NCI-H2029 treated with DMSO at 0.1 percent for 48 hours (cell line): ENCODE measurements around the gene KRT36.

Source experiments
- DNase-seq: peaks from one replicate; lab custom pipeline; 2025; lab: John Stamatoyannopoulos, UW

The KRT36 gene

DNA sequence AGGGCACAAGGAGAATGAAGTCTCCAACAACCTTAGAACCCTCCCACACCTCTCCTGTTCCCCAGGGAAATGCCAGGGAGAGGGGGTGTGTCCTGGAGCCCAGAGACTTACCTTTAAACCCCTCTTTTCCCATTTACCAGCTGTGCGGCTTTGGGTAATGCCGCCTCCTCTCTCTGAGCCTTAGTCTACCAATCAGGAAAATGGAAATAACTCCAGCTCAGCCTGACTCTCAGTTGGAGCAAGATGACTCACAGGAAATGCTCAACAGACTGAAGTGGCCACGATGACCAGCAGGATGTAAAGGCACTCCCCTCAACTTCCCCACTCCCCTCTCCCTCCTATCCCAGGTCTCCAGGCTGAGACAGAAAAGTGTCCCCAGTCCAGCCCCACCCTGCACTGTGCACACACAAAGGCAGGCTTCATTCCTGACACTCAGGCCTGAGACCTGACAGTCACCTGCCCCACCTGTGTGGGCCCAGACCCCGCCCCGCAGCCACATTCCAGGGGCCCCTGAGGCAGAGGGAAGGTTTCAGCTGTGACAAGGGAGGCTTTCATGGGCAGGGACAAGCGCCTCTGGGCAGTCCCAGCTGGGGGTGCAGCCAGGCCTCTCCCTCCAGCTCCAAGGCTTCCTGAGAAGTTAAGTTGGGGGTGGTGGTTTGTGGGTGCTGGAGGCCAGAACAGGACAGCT is 32.0 kb upstream of the KRT36 start:
- DNase-seq, result no peak

DNA sequence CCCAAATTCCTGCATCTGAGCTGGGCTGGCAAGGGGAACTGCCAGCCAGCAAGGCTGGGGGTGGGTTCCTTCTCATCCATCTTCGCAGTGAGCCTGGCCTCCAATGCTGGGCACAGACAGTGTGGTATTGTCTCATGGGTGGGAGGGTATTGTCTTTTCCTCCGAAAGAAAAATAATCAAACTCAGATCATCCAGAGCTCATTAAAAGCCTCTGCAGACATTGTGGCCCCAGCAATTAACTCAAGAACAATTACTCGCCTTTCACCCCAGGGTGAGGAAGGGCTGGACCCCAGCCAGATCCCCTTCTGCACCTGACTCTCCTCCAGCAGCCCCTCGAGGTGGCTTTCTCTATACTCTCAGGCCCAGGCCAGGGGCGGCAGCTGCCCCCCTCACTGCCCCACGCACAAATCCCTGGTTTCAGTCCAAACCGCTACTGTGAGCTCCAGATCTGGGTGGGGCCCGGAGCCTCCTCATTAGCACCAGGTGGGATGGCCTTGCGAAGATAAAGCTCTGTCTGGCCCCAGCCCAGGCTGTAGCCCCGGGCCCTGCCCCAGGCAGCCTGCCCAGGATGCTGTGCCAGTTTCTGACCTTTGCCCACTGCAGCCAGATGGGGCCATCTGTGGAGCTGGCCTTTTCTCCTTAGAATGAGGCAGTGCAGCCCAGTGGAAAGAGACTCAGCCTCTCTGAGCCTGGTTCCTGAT is 31.3 kb upstream of the KRT36 start:
- peak; percentile 70 for DNase-seq

- DNase-seq, result peak; percentile 77
Measured at GRCh38 chr17:41519501-41520224, 30.0 kb upstream of the KRT36 start.

DNA sequence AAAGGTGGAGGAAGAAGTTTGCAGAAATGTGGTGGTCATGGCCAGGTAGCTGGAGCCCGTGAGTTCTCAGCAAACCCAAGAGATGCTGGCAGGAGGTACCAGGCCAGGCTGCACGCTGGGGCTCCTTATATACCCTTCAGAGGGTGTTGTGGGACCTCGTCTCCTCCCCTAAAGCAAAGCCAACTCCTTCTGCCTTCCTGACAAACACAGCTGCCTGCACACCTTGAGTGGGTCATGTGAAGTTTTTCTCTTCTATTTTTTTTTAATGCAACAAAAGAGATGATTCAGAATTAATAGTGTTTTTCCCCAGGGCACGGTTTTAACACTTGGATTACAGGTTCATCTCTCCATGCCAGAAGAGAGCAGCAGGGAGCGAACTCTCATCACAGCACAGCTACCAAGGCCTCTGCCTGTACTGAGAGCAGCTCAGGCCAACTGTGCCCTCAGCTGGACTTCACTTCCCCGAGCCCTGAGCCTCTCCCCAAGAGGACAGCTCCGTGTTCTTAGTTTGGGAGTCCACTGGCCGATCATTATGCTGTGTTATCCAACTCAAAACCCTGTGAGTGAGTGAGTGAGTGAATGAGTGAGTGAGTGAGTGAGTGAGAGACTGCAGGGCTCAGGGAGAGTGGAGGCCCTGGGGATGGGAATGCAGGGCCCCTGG is 29.2 kb upstream of the KRT36 start, which contains the start of gene KRT15:
Gene KRT15 (minus strand): TSS at position 102 of the 661 bp plus-strand sequence. CDS start 63 bp downstream, at position 39.
- DNase-seq, result peak; percentile 39

DNA sequence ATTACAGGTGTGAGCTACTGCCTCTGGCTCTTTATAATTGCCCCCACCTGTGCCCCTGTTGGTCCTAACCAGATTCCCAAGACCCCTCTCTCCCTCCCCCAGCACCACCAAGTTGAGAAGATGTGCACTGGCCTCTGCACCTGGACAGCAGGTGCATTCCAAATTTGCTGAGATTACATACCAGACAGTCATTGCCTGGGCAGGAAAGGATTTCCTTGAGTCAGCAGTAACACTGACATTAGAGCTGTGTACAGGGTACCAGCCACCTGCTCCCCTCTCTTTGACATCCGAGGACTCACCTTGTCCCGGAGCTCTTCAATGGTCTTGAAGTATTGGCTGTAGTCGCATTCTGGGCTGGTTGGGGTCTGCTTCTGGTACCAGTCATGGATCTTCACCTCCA is 28.3 kb upstream of the KRT36 start:
- DNase-seq, result no peak

DNA sequence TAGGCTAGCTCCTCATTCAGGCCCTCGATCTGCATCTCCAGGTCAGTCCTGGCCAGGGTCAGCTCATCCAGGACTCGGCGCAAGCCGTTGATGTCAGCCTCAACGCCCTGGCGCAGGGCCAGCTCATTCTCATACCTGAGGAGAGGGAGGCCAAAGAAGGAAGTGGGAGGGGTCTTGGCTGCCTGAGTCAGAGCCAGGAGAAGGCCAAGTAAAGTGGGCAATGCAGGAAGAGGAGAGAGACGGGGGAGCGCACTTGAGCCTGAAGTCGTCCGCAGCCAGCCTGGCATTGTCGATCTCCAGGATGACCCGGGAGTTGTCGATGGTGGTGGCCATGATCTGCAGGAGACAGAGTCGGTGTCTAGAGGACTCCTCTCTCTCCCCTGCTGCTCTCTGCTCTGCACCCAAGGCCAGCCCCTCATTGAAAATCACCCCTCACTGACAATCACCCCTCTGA is 27.1 kb upstream of the KRT36 start:
- DNase-seq, result peak; percentile 26

GRCh38 chr17:41516147-41516829 is 26.6 kb upstream of the KRT36 start:
- DNase-seq, result no peak

DNA sequence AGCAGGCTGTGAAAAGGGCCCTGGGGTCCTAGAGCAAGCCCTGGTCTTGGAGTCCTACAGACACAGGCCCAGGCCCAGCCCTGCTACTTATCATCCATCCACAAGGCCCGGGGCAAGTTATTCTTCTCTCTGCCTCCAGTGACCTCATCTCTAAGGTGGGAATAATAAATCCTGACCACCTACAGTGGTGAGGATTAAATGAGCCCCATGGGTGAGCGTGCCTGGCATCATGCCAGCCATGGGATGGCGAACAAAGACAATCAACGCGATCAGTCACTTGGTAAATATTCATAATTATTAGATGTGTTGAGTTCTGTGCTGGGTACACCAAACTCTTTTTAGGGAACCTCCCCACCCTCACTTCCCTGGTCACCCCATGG is 23.4 kb upstream of the KRT36 start:
- no peak for DNase-seq

DNA sequence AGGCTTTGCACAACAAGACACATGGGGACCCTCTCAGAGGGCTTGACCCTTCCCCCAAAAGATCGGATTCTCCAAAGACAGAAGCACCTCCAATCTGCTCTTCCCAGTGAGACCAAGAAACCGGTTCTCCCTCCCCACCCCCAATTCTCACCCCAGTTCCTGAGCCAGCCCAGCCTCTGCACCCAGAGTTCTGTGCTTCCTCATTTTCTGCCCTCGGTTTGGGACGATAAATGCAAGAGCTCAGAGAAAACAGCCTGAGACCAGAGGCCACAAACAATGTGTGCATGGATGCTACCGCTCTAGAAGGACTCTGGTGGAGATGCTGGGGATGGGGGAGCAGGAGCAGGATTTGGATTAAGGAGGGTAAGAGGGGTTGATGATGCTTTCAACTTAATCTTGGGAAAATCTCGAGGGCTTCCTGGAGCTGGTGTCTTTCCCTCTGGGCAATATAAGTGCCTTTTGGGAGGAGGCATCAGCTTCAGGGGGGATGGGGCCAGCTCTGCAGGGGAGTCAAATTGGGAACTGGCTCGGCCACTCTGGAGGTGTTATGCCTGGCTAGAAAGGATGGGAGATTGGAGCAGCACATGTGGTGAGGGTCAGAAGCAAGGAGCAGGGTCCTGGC is 22.9 kb upstream of the KRT36 start:
- DNase-seq, result no peak

DNA sequence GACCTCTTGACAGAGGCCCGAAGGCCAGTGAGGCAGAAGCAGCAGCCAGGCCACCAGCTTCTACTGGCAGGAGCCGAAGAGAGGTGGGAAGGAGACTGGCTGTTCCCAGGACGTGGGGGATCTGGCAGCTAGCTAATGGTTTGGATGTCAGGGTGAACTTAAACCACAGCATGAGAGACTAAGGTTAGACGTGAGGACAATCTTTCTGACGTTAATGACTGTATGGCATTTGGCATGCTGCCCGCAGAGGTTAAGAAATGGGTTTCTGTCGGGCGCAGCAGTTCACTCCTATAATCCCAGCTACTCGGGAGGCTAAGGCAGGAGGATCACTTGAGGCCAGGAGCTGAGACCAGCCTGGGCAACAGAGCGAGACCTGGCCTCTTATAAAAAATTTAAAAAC is 22.0 kb upstream of the KRT36 start:
- DNase-seq, result no peak

DNA sequence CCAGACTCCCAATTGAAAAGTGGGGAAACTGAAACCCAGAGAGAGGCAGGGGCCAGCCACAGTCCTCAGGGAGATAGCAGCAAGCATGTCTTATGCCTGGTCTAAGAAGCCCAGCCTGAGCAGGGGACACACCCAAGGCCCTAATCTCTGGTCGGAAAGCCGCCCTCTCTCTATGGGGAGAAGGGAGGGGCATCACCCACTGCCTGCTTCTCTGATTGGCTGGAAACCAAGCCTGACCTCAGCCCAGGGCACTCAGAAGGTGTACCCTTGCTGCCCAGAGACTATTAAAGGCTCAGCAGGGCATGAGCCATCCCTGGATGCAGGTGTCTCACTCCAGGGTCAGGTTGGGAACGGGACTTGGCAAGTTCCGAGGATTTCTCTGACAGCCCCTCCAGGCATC is 21.4 kb upstream of the KRT36 start:
- no peak for DNase-seq

- no peak for DNase-seq
Measured at GRCh38 chr17:41510251-41511065, 20.7 kb upstream of the KRT36 start.

- no peak for DNase-seq
Measured at GRCh38 chr17:41507315-41507880, 17.7 kb upstream of the KRT36 start.

DNA sequence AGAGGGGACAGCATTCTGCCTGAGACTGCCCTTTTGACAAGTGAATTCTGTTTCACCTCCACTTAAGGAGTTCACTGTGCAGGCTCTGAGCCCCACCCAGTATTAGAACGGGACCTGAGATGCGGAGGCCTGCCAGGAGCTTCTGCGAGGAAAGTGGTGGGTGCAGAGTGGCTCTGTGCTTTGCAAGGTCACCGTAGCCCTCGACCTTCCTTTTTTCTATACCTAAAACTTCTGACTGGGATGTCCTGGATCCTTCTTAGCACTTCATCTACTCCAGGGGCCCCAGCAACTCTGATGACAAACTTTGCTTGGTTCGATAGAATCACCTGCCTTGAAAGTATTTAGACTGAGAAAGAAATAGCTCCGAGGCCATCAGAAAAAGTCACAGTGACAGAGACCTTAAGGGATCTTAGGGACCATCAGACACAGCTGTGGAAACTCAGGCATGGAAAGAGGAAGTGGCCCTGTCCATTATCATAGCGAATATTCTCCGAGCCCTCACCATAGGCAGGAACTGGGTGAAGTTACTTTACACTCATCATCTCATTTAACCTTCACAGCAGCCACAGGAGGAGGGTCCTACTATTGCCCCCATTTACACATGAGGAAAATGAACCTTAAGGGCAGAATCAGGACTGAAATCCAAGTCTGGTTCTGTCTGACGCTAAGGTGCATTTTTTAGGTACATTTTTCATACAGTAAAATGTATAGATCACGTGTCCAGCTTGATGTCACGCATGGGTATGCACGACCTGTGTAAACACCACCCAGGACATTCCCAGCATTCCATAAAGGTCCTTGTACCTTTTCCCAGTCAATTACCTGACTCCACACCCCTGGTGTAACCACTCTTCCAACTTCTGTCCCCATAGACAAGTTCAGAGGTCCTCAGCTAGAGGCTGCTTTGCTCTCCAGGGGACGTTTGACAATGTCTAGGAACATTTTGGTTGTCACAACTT is 16.4 kb upstream of the KRT36 start:
- no peak for DNase-seq

DNA sequence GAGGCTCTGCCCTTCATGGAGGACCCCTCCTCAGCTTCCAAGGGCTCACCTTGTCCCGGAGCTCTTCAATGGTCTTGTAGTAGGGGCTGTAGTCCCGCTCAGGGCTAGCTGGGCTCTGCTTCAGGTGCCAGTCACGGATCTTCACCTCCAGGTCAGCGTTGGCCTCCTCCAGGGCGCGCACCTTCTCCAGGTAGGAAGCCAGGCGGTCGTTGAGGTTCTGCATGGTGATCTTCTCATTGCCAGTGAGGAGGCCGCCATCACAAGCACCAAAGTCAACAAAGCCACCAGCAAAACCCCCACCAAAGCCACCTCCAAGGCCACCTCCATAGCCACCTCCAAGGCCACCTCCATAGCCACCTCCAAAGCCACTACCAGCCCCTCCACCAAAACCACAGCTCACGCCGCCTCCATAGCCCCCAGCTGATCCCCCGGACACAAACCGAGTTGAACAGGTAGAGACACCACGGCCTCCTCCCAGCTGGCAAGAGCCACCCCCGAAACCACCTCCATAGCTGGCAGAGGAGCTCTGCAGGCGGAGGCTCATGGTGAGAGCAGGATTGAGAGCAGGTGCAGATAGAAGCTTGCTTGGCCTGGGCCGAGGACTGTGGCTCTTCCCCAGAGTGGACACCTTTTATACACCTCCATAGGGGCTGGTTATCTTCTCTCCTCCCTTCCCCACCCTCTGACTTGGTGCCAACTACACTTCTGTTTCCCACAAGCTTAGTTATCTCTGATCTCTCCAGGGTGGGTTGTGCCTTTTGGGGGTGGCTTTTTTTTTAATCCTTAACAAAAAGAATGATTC is 15.5 kb upstream of the KRT36 start, which contains the start of gene KRT13:
Gene KRT13 (minus strand): TSS at position 606 of the 802 bp plus-strand sequence. CDS start 62 bp downstream, at position 544.
- no peak for DNase-seq

DNA sequence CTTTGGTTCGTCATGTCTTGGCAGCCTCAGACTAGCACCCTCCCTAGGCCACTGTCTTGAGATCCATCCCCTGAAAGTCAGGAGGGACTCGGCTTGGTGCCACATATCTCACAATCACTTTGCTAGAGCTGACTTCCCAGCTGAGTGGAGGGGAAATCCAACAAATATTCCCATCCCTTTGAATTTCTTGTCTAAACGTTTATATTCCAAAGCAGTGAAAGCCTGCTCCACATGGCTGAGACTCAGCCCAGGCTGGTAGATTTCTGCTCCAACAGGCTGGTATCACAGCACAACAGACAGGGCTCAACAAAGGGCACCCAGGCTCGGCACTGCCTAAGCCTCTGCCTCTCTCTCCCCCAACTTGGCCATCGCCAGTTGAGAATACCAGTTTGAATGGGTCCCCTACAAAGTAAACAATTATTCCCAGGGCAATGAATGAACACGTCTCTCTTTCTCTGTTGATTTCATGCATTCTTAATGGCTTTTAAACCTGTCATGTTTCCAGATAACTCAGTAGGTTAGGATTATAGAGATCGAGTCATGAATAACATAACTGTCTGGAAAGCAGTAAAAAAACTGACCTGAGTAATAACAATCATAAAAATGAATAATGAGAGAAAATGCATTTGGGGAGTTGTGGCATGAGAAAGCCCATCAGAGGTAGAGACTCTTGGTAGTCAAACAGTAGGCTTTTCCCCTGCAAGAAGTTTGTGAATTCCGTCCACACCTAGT is 14.7 kb upstream of the KRT36 start:
- no peak for DNase-seq

DNA sequence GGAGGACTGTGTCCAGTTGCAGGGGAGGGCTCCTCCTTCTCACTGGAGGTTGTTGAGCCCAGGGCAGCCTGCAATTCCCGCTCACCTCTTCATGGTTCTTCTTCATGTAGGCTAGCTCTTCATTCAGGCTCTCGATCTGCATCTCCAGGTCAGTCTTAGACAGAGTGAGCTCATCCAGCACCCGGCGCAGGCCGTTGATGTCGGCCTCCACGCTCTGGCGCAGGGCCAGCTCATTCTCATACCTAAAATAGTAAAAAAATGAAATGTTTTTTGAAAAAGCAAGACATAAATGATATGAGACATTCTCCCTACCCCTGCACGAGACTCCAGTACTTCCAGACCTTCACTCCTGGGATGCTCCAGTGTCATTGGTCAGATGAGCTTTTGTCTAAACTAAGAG is 13.5 kb upstream of the KRT36 start:
- DNase-seq, result no peak
